Calu3 (cell line): ENCODE data around the gene LYPD3. TPM values are rescaled to one million over a fixed set of nuclear protein-coding genes. Genes with fewer than 3 reads are reported as not detected.
A peak's percentile ranks its signal among the peaks of the same experiment; 100 is the strongest.

Source experiments
- BruUV-seq: library from RNA; stranded (reverse); fragments of 400-500 nt; replicated peaks from 2 replicates; lab custom pipeline; 2021; lab: Mats Ljungman, UMichigan
- CTCF ChIA-PET: fragments of 300-600 bp; sonication (Branson Sonifier 250); formaldehyde crosslinking; loops from one replicate; lab custom pipeline; 2022; ENCODE audit warnings: antibody characterized with exemption; lab: Charles Lee
- DNase-seq: peaks from one replicate; pipeline ENCODE4 v3.0.0; 2022
- H3K27ac Mint-ChIP-seq: one replicate; pipeline ENCODE4 v1.8.0; 2022; ENCODE audit warnings: mixed read lengths; ENCODE audit not compliant: unreplicated experiment
- H3K27me3 Mint-ChIP-seq: one replicate; pipeline ENCODE4 v1.8.0; 2022; ENCODE audit warnings: mixed read lengths; ENCODE audit not compliant: unreplicated experiment
- H3K36me3 Mint-ChIP-seq: one replicate; pipeline ENCODE4 v1.8.0; 2022; ENCODE audit warnings: mild to moderate bottlenecking, moderate library complexity, mixed read lengths; ENCODE audit not compliant: insufficient read depth, unreplicated experiment
- H3K4me1 Mint-ChIP-seq: one replicate; pipeline ENCODE4 v1.8.0; 2022; ENCODE audit warnings: mild to moderate bottlenecking, low read depth, mixed read lengths; ENCODE audit not compliant: unreplicated experiment
- H3K4me3 Mint-ChIP-seq: one replicate; pipeline ENCODE4 v1.8.0; 2022; ENCODE audit warnings: mild to moderate bottlenecking, low read depth, moderate library complexity, mixed read lengths; ENCODE audit not compliant: unreplicated experiment
- H3K9me3 Mint-ChIP-seq: one replicate; pipeline ENCODE4 v1.8.0; 2022; ENCODE audit warnings: low read depth, mixed read lengths; ENCODE audit not compliant: unreplicated experiment
- intact Hi-C: fragments of 100-400 bp; cut with micrococcal nuclease; formaldehyde crosslinking; loops from one replicate; pipeline ENCODE4 v1.10.0; 2022; ENCODE audit not compliant: unreplicated experiment
- total RNA-seq: library from RNA; stranded (reverse); gene quantifications from 2 replicates; pipeline ENCODE4 v1.2.3, GENCODE V29; 2022
- TF ChIP-seq, protein P1 (sequence below): fragments of 200-600 bp; IDR thresholded peaks from one replicate; pipeline ENCODE4 v1.8.0; 2022; ENCODE audit warnings: antibody characterized with exemption; ENCODE audit not compliant: unreplicated experiment

The LYPD3 gene
- total RNA-seq, 1 experiment from 2014 or later = 6.6 TPM

DNA sequence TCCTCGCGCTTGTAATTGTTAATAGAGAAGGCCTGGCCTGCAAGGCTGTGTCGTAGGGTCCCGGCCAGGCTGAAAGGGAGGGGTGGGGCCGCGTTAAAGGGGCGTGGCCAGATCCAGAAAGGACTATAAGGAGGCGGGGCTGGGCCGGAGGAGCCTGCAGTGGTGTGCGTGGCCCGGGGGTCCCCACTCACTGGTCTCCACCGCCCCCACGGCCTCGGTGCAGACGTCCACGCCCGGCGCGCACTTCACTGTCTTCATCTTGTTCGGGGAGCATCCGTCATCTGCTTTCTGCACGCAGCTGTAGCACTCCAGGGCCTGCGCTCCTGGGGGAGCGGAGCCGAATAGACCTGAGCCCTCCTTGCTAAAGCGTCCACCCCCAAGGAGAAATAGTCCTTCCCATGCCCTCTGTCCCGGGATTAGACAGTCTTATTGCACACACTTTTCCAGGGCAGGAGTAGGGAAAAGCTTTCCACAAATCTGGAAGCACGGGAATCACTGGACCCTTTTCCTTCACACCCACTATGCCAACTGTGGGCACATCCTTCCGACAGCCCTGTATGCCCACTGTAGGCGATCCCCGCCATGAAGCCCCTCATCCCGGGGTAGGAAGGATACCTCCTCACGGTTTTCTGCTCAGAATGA, 1.2 kb downstream of the LYPD3 start:
- TF ChIP-seq, protein P1, sequence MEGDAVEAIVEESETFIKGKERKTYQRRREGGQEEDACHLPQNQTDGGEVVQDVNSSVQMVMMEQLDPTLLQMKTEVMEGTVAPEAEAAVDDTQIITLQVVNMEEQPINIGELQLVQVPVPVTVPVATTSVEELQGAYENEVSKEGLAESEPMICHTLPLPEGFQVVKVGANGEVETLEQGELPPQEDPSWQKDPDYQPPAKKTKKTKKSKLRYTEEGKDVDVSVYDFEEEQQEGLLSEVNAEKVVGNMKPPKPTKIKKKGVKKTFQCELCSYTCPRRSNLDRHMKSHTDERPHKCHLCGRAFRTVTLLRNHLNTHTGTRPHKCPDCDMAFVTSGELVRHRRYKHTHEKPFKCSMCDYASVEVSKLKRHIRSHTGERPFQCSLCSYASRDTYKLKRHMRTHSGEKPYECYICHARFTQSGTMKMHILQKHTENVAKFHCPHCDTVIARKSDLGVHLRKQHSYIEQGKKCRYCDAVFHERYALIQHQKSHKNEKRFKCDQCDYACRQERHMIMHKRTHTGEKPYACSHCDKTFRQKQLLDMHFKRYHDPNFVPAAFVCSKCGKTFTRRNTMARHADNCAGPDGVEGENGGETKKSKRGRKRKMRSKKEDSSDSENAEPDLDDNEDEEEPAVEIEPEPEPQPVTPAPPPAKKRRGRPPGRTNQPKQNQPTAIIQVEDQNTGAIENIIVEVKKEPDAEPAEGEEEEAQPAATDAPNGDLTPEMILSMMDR = no peak
- Mint-ChIP-seq H3K4me1 (peaks cover 49% of the 10 kb centered on the region), H3K4me3 (peak overlapping the region; percentile 75), H3K27me3 (no peaks in the 10 kb centered on the region), H3K36me3 (peaks cover 36% of the 10 kb centered on the region), H3K9me3 (no peaks in the 10 kb centered on the region), H3K27ac (peak overlapping the region; percentile 37)
- intact Hi-C loops = no loop called here
- CTCF ChIA-PET = interaction anchor here (0.9 to 2.0 kb wide), 3 partner anchors 17 to 55 kb away, joined by 8 to 11 read pairs (median 9); partner anchors contain the start of gene PHLDB3
- no TSS peak for BruUV-seq
- DNase-seq = peak; percentile 75

GRCh38 chr19:43463381-43464133, 1.9 kb downstream of the LYPD3 start:
- Mint-ChIP-seq H3K4me3 (peak overlapping the region; percentile 75), H3K27ac (peak overlapping the region; percentile 37), H3K4me1 (peaks cover 46% of the 10 kb centered on the region), H3K9me3 (no peaks in the 10 kb centered on the region), H3K27me3 (no peaks in the 10 kb centered on the region), H3K36me3 (peaks cover 36% of the 10 kb centered on the region)
- no TSS peak for BruUV-seq
- CTCF ChIA-PET = interaction anchor here (0.5 to 2.0 kb wide), 8 partner anchors 13 to 60 kb away, joined by 3 to 11 read pairs (median 6); partner anchors contain the start of gene PHLDB3
- intact Hi-C loops = no loop called here
- TF ChIP-seq, protein P1 = no peak
- DNase-seq = peak; percentile 94

GRCh38 chr19:43462785-43463380, 2.5 kb downstream of the LYPD3 start:
- BruUV-seq = no TSS peak
- CTCF ChIA-PET = interaction anchor here (0.5 to 2.0 kb wide), 6 partner anchors 16 to 57 kb away, joined by 3 to 11 read pairs (median 6); partner anchors contain the start of gene PHLDB3
- TF ChIP-seq, protein P1 = no peak
- Mint-ChIP-seq H3K4me1 (peaks cover 39% of the 10 kb centered on the region), H3K27me3 (no peaks in the 10 kb centered on the region), H3K4me3 (peak overlapping the region; percentile 75), H3K36me3 (peaks cover 33% of the 10 kb centered on the region), H3K9me3 (no peaks in the 10 kb centered on the region), H3K27ac (no peak overlapping the region)
- no peak for DNase-seq
- intact Hi-C loops = no loop called here

DNA sequence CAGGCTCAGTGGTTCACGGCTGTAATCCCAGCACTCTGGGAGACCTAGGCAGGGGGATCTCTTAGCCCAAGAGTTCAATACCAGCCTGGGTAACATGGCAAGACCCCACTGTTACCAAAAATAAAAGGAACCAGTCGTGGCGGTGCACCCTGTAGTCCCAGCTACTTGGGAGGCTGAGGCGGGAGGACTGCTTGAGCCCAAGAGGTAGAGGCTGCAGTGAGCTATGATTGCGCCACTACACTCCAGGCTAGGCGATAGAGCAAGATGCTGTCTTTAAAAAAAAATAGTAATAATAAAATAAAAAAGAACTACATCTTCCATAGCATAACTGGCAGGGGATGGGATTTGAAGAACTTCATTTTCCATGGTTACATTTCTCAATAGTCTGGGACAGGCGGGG, 3.0 kb downstream of the LYPD3 start:
- Mint-ChIP-seq H3K4me3 (peak overlapping the region; percentile 75), H3K27ac (no peak overlapping the region), H3K9me3 (no peaks in the 10 kb centered on the region), H3K27me3 (no peaks in the 10 kb centered on the region), H3K4me1 (peaks cover 34% of the 10 kb centered on the region), H3K36me3 (peaks cover 28% of the 10 kb centered on the region)
- CTCF ChIA-PET = no interaction called here
- no peak for DNase-seq
- TF ChIP-seq, protein P1 = no peak
- intact Hi-C loops = no loop called here
- no TSS peak for BruUV-seq
